MCF 10A (cell line): ENCODE results near the gene KRT76. TPM values are rescaled to one million over a fixed set of nuclear protein-coding genes. Genes with fewer than 3 reads are reported as not detected.

Experiments
- BruUV-seq: library from RNA; stranded (reverse); fragments of 400-500 nt; replicated peaks from 2 replicates; lab custom pipeline; 2021; lab: Mats Ljungman, UMichigan
- CTCF ChIA-PET: fragments of 300-600 bp; sonication (Branson Sonifier 250); formaldehyde crosslinking; extraction: SDS; loops from one replicate; lab custom pipeline; 2021; ENCODE audit warnings: antibody characterized with exemption, inconsistent platforms; lab: Yijun Ruan, JAX
- POLR2A ChIA-PET: fragments of 300-600, 350-650 bp; sonication (Branson Sonifier 250); formaldehyde crosslinking; extraction: SDS; loops from one replicate; lab custom pipeline; 2020; ENCODE audit warnings: antibody characterized with exemption, inconsistent platforms; lab: Yijun Ruan, JAX
- DNase-seq: peaks from one replicate; pipeline ENCODE4 v3.0.0-alpha.2; 2018; ENCODE audit not compliant: unreplicated experiment
- H3K27ac Mint-ChIP-seq: one replicate; pipeline ENCODE4 v1.8.0; 2022; ENCODE audit warnings: mild to moderate bottlenecking, low read depth, mixed read lengths; ENCODE audit not compliant: unreplicated experiment
- H3K27me3 Mint-ChIP-seq: one replicate; pipeline ENCODE4 v1.8.0; 2022; ENCODE audit warnings: mixed read lengths; ENCODE audit not compliant: insufficient read depth, unreplicated experiment
- H3K36me3 Mint-ChIP-seq: one replicate; pipeline ENCODE4 v1.8.0; 2022; ENCODE audit warnings: mild to moderate bottlenecking, moderate library complexity, mixed read lengths; ENCODE audit not compliant: insufficient read depth, unreplicated experiment
- H3K4me1 Mint-ChIP-seq: one replicate; pipeline ENCODE4 v1.8.0; 2022; ENCODE audit warnings: mixed read lengths; ENCODE audit not compliant: insufficient read depth, unreplicated experiment
- H3K4me3 Mint-ChIP-seq: one replicate; pipeline ENCODE4 v1.8.0; 2022; ENCODE audit warnings: mild to moderate bottlenecking, moderate library complexity, mixed read lengths; ENCODE audit not compliant: unreplicated experiment
- H3K9me3 Mint-ChIP-seq: one replicate; pipeline ENCODE4 v1.8.0; 2022; ENCODE audit warnings: mixed read lengths; ENCODE audit not compliant: unreplicated experiment
- CTCF ChIP-seq: fragments of 200-600 bp; IDR thresholded peaks from one replicate; pipeline ENCODE4 v1.8.0; 2022; ENCODE audit warnings: antibody characterized with exemption, mild to moderate bottlenecking; ENCODE audit not compliant: unreplicated experiment
- intact Hi-C: fragments of 100-400 bp; cut with micrococcal nuclease; formaldehyde crosslinking; loops from 2 replicates; pipeline ENCODE4 v1.14.1; 2022
- total RNA-seq: library from RNA; stranded (reverse); gene quantifications from 2 replicates; pipeline ENCODE4 v1.2.3, GENCODE V29; 2022

The KRT76 gene
- total RNA-seq, 1 experiment from 2014 or later: not detected

DNA sequence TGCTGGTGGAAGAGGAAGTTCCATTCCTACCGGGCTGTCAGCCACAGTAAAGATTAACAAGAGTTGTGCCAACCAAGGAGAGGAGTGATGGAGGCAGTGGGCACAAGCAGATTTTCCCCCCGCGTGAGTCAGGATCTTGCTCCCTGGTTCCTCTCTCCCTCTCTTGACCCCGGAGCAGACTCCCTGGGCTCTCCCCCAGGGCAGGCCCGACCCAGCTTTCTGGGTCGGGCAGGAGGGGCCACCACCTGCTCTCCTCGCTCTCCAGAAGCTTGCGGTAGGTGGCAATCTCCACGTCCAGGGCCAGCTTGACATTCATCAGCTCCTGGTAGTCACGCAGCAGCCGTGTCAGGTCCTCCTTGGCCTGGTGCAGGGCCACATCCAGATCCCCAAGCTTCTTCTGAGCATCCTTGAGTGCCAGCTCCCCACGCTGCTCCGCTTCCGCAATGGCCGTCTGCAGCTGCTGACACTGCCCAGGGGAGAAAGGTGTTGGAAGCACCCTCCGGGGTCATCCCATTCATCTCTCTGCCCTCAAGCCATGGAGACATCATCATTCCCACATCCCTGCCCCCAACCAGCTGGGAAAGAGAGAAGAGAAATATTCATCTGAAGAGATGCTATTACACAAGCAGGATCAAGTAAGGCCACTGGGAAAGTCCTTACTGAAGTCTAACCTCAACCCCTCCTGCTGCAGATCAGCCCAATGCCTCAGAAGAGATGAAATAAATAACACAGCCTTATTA, 45.8 kb upstream of the KRT76 start:
- POLR2A ChIA-PET: no interaction called here
- no peak for TF ChIP-seq CTCF
- H3K27me3 Mint-ChIP-seq: peaks cover 30% of the 10 kb centered on the region
- H3K36me3 Mint-ChIP-seq: no peaks in the 10 kb centered on the region
- CTCF ChIA-PET: interaction anchor here (0.6 to 1.2 kb wide), 3 partner anchors 9 to 18 kb away, joined by 3 read pairs; no protein-coding TSS in a partner anchor
- no peak for DNase-seq
- no peaks in the 10 kb centered on the region for H3K4me1 Mint-ChIP-seq
- H3K9me3 Mint-ChIP-seq: no peaks in the 10 kb centered on the region
- no peak overlapping the region for H3K27ac Mint-ChIP-seq
- BruUV-seq: no TSS peak
- no peak overlapping the region for H3K4me3 Mint-ChIP-seq
- intact Hi-C loops: no loop called here

DNA sequence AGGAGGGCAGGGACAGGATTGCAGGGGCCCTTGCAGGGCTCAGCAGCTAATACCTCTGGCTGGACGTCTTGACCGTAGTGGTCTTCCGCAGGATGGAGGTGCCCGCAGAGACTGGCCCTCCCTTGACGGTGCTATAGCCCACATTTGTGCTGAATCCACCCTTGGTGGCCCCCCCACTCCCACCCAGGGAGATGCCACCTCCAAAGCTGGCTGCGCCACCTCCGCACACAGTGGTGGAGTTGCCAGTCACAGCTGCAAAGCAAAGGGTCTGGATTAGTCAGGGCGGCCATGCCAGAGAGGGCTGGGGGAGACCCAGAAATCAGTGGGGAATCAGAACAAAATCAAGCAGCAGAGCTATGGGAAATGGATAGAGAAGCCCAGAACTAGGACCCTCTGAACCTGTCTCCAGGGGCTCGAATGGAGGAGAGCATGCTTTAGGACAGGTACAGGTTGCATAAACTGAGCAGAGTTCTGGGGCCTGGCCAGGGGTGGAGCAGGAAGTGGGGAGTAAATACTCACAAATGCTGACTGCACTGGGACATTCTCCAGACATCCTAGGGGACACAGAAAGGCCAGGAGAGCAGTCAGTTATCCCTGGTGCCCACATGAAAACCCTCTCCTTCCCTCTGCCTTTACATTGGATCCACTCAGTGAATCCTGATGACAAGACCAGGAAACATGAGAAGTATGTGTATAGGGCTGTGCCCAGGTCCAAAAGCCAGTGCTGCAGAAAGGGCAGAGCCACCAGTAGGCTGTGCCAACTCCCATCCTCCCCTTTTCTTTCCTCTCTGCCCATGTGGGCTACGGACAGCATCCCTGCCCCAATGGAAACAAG, 44.9 kb upstream of the KRT76 start:
- BruUV-seq: no TSS peak
- Mint-ChIP-seq H3K27me3 (peaks cover 39% of the 10 kb centered on the region), H3K36me3 (no peaks in the 10 kb centered on the region), H3K9me3 (no peaks in the 10 kb centered on the region), H3K4me3 (no peak overlapping the region), H3K27ac (no peak overlapping the region), H3K4me1 (no peaks in the 10 kb centered on the region)
- no peak for TF ChIP-seq CTCF
- ChIA-PET POLR2A (interaction anchor here (0.6 kb wide), 2 partner anchors 115 to 165 kb away, joined by 3 to 4 read pairs; no protein-coding TSS in a partner anchor), CTCF (interaction anchor here (0.7 to 1.2 kb wide), 2 partner anchors 19 to 702 kb away, joined by 3 read pairs; no protein-coding TSS in a partner anchor)
- no peak for DNase-seq
- intact Hi-C loops: no loop called here

DNA sequence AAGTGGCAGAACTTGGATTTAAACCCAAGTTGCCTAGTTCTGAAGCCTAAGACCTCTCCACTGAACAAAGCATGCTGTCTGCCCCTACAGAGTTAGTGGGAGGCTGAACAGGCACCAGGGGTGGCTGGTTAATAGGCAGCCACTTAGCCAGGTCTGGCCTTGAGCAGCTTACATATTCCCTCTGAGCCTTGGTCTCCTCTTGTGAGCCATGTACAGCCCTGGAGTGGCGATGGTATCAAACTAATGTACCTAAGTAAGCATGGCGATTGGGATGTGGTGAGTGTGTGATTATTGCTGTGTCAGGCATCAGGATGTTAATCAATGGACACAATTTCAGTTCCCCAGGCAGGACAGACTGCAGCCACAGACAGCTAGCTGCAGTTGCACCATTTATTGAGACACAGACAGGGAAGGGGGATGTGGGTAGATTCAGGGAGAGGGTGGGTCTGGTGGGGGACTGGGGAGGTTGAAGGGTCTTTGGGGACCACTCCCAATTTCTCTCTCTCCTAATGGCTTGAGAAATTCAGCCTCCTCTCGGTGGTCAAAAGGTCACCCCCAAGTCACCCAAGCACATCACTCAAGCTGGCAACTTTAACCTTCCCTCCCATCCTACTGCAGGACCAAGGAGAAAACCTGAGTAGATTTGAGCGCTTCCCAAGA, 44.1 kb upstream of the KRT76 start:
- no peak overlapping the region for H3K4me3 Mint-ChIP-seq
- peaks cover 43% of the 10 kb centered on the region for H3K27me3 Mint-ChIP-seq
- no peak for DNase-seq
- no peaks in the 10 kb centered on the region for H3K4me1 Mint-ChIP-seq
- H3K36me3 Mint-ChIP-seq: no peaks in the 10 kb centered on the region
- TF ChIP-seq CTCF: no peak
- POLR2A ChIA-PET: interaction anchor here (0.6 to 1.5 kb wide), 2 partner anchors 13 to 114 kb away, joined by 3 read pairs; no protein-coding TSS in a partner anchor
- intact Hi-C loops: no loop called here
- CTCF ChIA-PET: interaction anchor here (0.6 to 1.1 kb wide), 2 partner anchors 127 to 543 kb away, joined by 3 to 4 read pairs; no protein-coding TSS in a partner anchor
- H3K9me3 Mint-ChIP-seq: no peaks in the 10 kb centered on the region
- no TSS peak for BruUV-seq
- H3K27ac Mint-ChIP-seq: no peak overlapping the region
